MV-4-11 (cell line): Measurements from ENCODE around the gene C16orf96.
A peak's percentile ranks its signal among the peaks of the same experiment; 100 is the strongest.

Source experiments
- DNase-seq: peaks from one replicate; lab custom pipeline; 2025; lab: John Stamatoyannopoulos, UW

C16orf96 gene

DNA sequence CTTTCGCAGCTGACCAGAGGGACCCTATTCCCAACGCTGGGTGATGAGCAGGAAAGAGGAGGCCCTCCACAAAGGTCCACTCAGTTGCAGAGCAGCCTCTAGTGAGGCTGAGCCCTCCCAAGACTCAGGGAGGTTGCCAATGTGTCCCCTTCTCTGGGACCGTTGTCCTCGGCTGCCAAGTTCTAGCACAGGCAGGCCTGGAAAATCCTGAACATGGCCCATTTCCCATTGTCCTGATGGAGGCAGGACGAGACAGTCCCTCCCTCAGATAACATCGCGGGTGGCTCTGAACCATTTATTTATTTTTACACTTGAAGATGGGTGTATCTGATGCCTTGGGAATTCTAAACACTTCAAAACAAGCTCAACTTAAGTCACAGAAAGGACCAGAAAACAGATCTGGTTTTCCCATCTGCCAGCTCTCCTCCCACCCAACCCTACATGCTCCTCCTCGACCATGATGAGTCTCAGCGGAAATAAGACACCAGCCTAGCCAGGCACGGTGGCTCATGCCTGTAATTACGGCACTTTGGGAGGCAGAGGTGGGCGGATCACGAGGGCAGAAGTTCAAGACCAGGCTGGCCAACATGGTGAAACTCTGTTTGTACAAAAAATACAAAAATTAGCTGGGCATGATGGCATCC is 30.4 kb upstream of the C16orf96 start:
- no peak for DNase-seq

- DNase-seq, result no peak
Observed at GRCh38 chr16:4529085-4530060, 26.8 kb upstream of the C16orf96 start.

DNA sequence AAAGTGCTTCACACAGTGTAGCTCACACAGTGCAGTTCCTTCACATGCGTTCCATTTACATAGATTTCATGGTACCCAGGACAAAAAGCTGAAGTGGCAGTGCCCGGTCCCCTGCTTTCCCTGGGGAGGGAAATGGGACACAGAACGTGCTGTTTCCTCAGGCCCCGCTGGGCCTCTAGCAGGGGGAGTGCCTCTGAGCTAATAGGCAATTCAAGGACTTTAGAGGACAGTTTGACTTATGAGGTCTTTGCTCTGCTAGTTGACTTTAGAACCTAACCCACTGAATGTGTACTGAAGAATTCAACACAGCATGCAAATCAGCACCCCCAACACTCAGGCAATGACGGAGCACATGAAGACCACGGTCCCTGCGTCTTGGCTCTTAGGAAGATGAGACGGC is 24.3 kb upstream of the C16orf96 start:
- DNase-seq, result no peak

DNA sequence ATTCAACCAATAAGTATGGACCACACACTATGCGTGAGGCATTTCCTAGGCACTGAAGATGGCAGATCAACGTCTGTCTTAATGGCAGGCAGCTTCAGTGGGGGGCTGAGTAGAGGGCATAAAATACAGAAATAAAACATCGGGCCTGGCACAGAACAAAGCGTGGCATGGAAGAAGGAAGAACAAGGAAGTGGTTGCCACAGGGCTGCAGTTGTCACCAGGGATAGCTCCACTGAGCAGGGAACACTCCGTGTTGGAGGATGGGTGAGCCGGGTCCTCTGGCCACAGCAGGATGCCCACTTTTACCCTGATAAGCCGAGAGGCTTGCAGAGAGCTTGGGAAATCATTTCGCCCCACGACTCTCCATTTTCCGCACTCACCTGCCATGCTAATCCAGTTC is 23.9 kb upstream of the C16orf96 start:
- no peak for DNase-seq

DNA sequence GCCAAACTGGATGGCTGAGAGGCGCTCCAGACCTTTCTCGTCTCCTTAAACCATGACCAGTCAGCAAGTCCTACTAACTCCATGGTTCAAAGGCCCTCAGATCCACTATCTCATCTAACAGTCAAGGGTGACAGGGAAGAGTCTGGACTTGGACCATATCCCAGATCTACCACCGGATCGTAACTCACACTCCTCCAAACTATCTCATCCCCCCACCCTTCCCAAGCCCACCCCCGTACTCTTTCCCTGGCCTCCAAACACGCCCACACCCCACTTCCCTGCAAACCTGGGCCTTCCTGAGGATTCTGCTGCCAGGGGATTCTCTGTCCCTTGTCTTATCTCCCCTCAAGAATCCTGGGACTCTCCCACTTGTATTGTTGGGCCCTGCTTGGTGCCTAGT is 22.6 kb upstream of the C16orf96 start:
- no peak for DNase-seq

GRCh38 chr16:4534151-4534790 is 21.9 kb upstream of the C16orf96 start:
- DNase-seq, result no peak

GRCh38 chr16:4535627-4536108 is 20.5 kb upstream of the C16orf96 start:
- DNase-seq, result peak; percentile 53

DNA sequence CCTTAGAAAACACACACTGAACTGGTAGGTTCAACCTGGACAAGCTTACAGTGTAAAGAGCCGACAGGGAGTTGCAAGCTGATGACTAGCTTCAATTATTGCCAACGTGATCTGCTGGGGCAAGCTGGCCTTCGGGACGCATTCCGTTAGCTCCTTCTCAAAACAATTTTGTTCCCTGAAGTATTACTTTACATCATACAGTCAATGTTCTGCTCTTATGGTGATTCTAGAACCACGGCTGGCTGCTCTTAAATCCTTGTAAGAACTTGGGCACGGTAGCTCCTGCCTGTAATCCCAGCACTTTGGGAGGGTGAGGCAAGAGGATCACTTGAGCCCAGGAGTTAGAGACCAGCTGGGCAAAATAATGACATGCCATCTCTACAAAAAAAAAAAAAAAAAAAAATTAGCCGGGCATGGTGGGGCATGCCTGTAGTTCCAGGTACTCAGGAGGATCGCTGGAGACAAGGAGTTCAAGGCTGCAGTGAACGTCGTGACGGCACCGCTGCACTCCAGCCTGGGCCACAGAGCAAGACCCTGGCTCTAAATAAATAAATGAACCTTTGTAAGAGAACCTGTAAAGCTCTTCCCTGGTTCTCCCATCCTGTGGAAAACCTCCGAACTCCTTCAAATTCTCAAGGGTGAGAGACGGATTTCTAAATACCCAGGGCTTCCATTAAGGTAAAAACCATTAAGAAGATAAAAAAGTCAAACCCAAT is 19.6 kb upstream of the C16orf96 start:
- no peak for DNase-seq

DNA sequence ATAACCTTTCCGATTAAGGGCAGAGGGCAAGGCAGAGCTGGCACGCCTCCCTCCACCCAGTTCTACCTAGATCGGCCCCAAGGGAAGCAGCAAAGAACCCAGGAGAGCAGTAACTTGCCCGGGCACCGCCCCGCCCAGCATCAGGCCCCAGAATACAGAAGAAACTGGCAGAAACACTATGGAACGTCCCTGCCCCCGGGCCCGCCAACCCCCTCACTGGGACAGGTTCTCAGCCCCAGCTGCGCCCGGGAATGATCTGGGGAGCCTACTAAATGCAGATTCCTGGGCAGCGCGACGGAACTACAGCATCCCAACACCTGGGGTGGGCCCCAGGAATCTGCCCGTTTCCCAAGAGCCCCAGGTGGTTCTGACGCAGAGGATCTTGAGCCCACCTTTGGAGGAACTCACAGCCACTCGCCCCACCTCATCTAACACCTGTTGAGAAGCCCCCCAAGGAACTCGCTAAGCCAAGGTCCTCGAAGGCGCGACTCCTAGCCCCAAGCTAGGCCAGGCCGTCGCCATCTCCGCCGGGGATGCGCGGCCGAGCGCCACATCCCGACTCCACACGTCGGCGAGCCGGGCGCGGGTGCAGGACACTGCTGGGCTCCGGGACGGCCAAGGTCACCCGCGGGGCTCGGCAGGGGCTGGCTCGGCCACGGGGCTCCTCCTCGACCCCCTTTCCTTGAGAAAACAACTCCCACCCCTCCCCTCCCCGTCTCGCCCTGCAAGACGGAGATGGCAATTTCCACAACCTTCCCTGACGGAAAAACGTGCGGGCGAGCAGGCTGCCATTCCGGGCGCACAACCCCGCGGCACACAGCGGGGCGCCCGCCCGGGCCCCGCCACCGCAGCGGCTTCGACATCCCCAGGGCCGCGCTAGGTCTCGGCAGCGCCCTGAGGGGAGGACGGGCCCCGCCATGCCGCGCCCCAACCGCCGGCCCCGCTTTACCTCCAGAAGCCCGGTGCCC is 18.5 kb upstream of the C16orf96 start:
- DNase-seq, result no peak

DNA sequence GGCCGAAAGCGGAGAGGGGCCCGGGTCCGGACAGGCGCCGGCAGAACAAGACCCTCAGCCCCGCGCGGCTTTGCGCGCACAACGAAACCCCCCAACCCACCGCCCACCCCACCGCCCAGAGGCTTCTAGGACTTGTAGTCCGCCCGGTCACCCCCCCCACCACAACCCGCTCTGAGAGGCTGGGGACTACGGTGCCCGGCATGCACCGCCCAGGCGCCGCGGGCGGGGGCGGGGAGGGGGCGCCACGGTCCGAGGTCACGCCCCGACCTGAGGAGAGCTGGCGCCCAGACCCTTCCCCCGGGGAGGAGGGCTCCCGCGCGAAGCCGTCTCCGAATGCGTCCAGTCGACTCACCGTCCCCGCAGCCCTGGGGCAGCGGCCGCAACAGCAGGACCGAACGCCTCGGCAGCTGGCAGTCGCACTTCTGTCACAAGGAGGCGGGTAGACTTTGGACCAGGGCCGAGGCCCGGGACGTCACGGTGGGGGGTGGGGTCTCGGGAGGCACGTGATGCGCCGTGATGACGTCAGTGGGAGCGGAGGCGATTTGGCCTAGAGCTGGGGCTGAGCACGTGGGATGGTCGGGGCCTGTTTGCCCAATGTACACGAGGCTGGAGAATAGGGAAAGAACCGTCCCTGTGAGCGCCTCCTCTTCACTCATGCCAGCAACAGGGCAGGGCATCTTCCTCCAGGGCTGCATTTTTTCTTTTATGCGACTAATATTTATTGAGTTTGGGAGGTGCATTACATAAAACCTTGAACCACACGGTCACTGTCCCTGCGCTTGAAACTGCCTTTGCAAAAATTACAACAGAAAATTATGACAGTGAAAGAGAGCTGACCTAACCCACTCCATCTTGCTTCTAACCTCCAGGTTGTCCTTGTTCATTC is 17.5 kb upstream of the C16orf96 start, which contains the start of gene CDIP1:
TSS of gene CDIP1 (minus strand) at position 424 of the 886 bp plus-strand sequence. CDS start 24,643 bp downstream, outside the sequence.
- DNase-seq, result peak; percentile 95

- no peak for DNase-seq
Observed at GRCh38 chr16:4539716-4540284, 16.3 kb upstream of the C16orf96 start.

- no peak for DNase-seq
Observed at GRCh38 chr16:4544473-4544872, 11.7 kb upstream of the C16orf96 start.

GRCh38 chr16:4548124-4548523 is 8.0 kb upstream of the C16orf96 start:
- DNase-seq, result no peak

DNA sequence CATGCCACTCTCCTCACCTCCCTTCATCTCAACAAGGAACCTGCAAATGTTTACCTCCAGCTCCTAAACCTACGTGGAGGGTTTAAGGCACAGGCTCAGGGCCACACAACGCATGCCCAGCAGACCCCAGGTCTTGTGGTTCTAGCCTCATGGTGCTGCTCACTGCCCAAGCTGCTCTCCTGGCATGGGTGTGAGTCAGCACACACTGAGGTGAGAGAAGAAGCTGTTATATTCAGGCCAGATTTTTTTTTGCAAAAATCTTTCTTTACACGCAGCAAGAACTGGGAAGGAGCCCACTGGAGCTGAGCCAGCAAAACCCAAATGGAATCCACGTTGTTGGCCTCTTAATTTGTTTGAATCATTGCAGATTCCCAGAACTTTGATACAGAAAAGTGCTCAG is 5.5 kb upstream of the C16orf96 start:
- no peak for DNase-seq

DNA sequence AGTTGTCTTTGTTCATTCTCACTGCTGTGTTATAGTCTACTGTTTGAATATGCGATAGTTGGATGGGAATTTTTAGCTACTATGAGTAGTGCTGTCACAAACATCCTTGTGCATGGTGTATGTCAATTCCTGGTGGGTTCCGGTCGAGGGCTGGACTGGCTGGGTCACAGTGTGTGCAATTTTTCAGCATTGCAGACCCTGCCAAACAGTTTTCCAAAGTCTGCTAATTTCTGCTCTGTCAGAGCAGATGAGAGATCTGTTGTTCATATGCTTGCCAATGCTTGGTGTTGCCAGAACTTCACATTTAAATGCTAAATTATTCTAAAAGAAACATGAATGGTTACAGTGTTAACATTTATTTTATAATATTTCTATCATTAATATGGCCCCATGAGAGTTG is 3.6 kb upstream of the C16orf96 start:
- no peak for DNase-seq

- DNase-seq, result no peak
Observed at GRCh38 chr16:4556580-4556979, 440 bp downstream of the C16orf96 start.

DNA sequence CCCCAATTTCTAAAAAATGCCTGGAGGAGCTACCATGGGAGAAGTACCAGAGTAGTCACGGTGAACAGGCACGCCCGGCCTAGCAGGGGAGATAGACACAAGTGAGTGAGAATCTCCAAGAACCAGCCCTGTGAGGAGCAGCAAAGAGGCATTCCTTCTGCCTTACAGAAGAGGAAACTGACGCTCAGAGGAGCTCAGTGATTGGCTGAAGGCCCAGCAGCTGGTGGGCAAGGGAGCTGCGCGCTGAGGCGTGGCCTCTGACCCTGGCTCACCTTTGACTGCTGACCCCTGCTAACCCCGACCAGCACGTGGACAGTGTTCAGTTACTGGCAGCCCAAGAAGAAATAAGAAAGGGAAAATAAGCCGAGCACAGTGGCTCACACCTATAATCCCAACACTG is 1.8 kb downstream of the C16orf96 start:
- no peak for DNase-seq

- DNase-seq, result no peak
Observed at GRCh38 chr16:4561596-4561995, 5.5 kb downstream of the C16orf96 start.

DNA sequence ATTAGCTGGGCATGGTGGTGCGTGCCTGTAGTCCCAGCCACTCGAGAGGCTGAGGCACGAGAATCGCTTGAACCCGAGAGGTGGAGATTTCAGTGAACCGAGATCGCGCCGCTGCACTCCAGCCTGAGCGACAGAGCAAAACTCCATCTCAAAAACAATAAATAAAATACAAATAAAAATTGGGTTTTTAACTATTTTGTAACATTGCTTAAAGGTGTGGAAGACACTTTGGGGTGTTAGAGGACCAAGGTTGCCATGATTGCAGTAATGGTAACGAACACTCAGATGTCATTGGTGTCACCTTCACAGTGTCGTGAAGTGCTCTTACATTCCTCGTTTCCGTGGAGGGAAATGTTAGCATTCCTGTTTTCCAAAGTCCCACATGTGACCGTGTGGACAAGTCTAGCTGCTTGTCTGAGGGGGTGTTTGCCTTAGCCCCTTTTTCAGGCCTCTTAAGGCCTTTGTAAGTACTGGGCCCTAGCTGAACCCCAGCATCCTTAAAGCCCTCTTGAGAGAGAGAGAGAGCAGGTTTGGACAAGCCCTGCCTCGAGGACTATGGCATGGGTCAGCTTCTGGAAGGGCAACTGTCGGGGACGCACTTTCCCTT is 8.6 kb downstream of the C16orf96 start:
- DNase-seq, result no peak
